Measurements from ENCODE around the gene VWA8.

- TF ChIP-seq POLR2AphosphoS5 (IDR thresholded peaks at IDR 0.05; ENCODE audit: low read depth, low read length) = no peak
- TF ChIP-seq REST (IDR thresholded peaks at IDR 0.05; ENCODE audit: insufficient read depth in 1 of 2, low read depth in 2 of 2, low read length in 2 of 2) = no peak
Measured at GRCh38 chr13:42002066-42002465, 41.2 kb upstream of the VWA8 start.
